Cardiac septum (tissue), 1 donor: Measurements from ENCODE around the gene RAB34. TPM values are rescaled to one million over a fixed set of nuclear protein-coding genes. Genes with fewer than 3 reads are reported as not detected.

Source experiments
- DNase-seq: peaks from one replicate; pipeline ENCODE4 v3.0.0-alpha.2; 2020; ENCODE audit warnings: low spot score
- intact Hi-C: fragments of 100-400 bp; cut with DNase I; formaldehyde crosslinking; loops from one replicate; pipeline ENCODE4 v1.14.0; 2022
- total RNA-seq: library from RNA; stranded (reverse); fragmentation: NEBNext Ultra II Directional; extraction: Animal tissue kit (Norgen Biotek cat#: 25700); gene quantifications from one replicate; pipeline ENCODE4 v1.2.1, GENCODE V29; 2021
- donor health status: DM: no; HTN: no; CAD: no.

Gene RAB34
- total RNA-seq, 1 donor from 2014 or later = 15.3 TPM

- intact Hi-C loops = loop anchor here (10.0 kb wide), 1 partner anchor 394 kb away; no protein-coding TSS in a partner anchor
- no peak for DNase-seq
Observed at GRCh38 chr17:28720247-28720996, 2.8 kb upstream of the RAB34 start.

GRCh38 chr17:28719021-28719433 is 1.4 kb upstream of the RAB34 start:
- no peak for DNase-seq
- intact Hi-C loops = loop anchor here (1.0 kb wide), 1 partner anchor 232 kb away; the partner anchor contains the start of gene PHF12

- intact Hi-C loops = loop anchor here (1.0 kb wide), 1 partner anchor 233 kb away; the partner anchor contains the start of gene PHF12
- no peak for DNase-seq
Observed at GRCh38 chr17:28718333-28719020, 809 bp upstream of the RAB34 start.

- intact Hi-C loops = no loop called here
- no peak for DNase-seq
Observed at GRCh38 chr17:28716740-28717577, 709 bp downstream of the RAB34 start.

- intact Hi-C loops = no loop called here
- no peak for DNase-seq
Observed at GRCh38 chr17:28715217-28715616, 2.5 kb downstream of the RAB34 start.

- no peak for DNase-seq
- intact Hi-C loops = no loop called here
Observed at GRCh38 chr17:28714281-28714680, 3.4 kb downstream of the RAB34 start.

GRCh38 chr17:28712705-28713415 is 4.8 kb downstream of the RAB34 start:
- intact Hi-C loops = no loop called here
- no peak for DNase-seq

- intact Hi-C loops = no loop called here
- DNase-seq = peak; percentile 87
Observed at GRCh38 chr17:28712032-28712704, 5.5 kb downstream of the RAB34 start.

GRCh38 chr17:28711723-28712031 is 6.0 kb downstream of the RAB34 start, which contains the start of gene PROCA1:
PROCA1 (minus strand) TSS chr17:28711888; CDS start chr17:28711660, 228 bp downstream.
- intact Hi-C loops = no loop called here
- DNase-seq = no peak

GRCh38 chr17:28710861-28711722 is 6.6 kb downstream of the RAB34 start:
- intact Hi-C loops = no loop called here
- peak; percentile 96 for DNase-seq

- DNase-seq = no peak
- intact Hi-C loops = no loop called here
Observed at GRCh38 chr17:28707339-28707720, 10.3 kb downstream of the RAB34 start.

GRCh38 chr17:28706471-28707338 is 11.0 kb downstream of the RAB34 start:
- intact Hi-C loops = no loop called here
- no peak for DNase-seq

GRCh38 chr17:28705728-28706334 is 11.8 kb downstream of the RAB34 start:
- intact Hi-C loops = no loop called here

GRCh38 chr17:28705074-28705659 is 12.5 kb downstream of the RAB34 start:
- no peak for DNase-seq

More at GRCh38 chr17:28705728-28706334, 11.8 kb downstream of the RAB34 start:
- no peak for DNase-seq

GRCh38 chr17:28704219-28704858 is 13.3 kb downstream of the RAB34 start:
- DNase-seq = no peak

More at GRCh38 chr17:28705074-28705659, 12.5 kb downstream of the RAB34 start:
- intact Hi-C loops = no loop called here

More at GRCh38 chr17:28704219-28704858, 13.3 kb downstream of the RAB34 start:
- intact Hi-C loops = no loop called here
